SU-DHL-6 (cell line): ENCODE results near the gene PLCB1.

Experiments used
- CTCF ChIP-seq: fragments of 200-600 bp; sonication (generic); IDR thresholded peaks from one replicate; pipeline ENCODE4 v1.5.1; 2017; ENCODE audit warnings: antibody characterized with exemption, mild to moderate bottlenecking, low read length, moderate library complexity; ENCODE audit not compliant: insufficient read depth, poor library complexity, severe bottlenecking
- EZH2phosphoT487 ChIP-seq: fragments of 200-600 bp; sonication (generic), shearing (Covaris generic); conservative IDR thresholded peaks from 2 replicates; pipeline ENCODE4 v1.6.1; 2018; ENCODE audit warnings: mild to moderate bottlenecking, antibody characterized with exemption, low read length, moderate library complexity, mixed read lengths

GRCh38 chr20:8693709-8694108 is 561.6 kb downstream of the PLCB1 start:
- TF ChIP-seq CTCF = no peak
- no peak for TF ChIP-seq EZH2phosphoT487
